ENCODE results near the gene CD82. TPM values are rescaled to one million over a fixed set of nuclear protein-coding genes. Genes with fewer than 3 reads are reported as not detected.

The CD82 gene
- total RNA-seq, 1 experiment from 2014 or later, result 4.5 TPM

- Histone ChIP-seq H3K9me3 (ENCODE audit: control insufficient read depth, low read depth, low read length) (no peaks in the 10 kb centered on the region), H3K79me2 (ENCODE audit: insufficient read depth, low read length) (no peaks in the 10 kb centered on the region), H2BK5ac (ENCODE audit: insufficient read length, low read length) (no peak overlapping the region), H3K27ac (ENCODE audit: insufficient read length, low read depth, low read length) (no peak overlapping the region), H4K20me1 (ENCODE audit: control insufficient read depth, insufficient read depth, insufficient read length) (no peaks in the 10 kb centered on the region), H3K23me2 (ENCODE audit: insufficient read length, low read depth, low read length, poor library complexity, severe bottlenecking) (no peaks in the 10 kb centered on the region), H2BK12ac (ENCODE audit: insufficient read length, low read depth, low read length) (no peak overlapping the region), H4K91ac (ENCODE audit: insufficient read length, low read depth, low read length) (no peak overlapping the region), H2BK15ac (ENCODE audit: low read depth, low read length) (no peak overlapping the region), H2BK20ac (ENCODE audit: low read depth, low read length, poor library complexity, severe bottlenecking) (no peak overlapping the region), H3K18ac (ENCODE audit: insufficient read length, low read depth, low read length) (no peak overlapping the region), H3K4ac (ENCODE audit: low read depth, low read length) (no peak overlapping the region), H2AK5ac (ENCODE audit: insufficient read length, low read length) (no peak overlapping the region), H3K27me3 (ENCODE audit: insufficient read depth, low read length) (no peaks in the 10 kb centered on the region), H3T11ph (ENCODE audit: low read length) (no peak overlapping the region), H3K56ac (ENCODE audit: insufficient read length, low read depth, low read length) (no peak overlapping the region), H4K5ac (ENCODE audit: insufficient read length, low read depth, low read length) (no peak overlapping the region), H4K8ac (replicated peaks; ENCODE audit: insufficient read length, low read depth, low read length) (no peak overlapping the region), H2BK120ac (ENCODE audit: low read depth, low read length, poor library complexity, severe bottlenecking) (no peak overlapping the region), H3K79me1 (ENCODE audit: insufficient read depth, low read depth, low read length, poor library complexity, severe bottlenecking) (no peaks in the 10 kb centered on the region), H3K23ac (ENCODE audit: insufficient read length, low read depth, low read length) (no peak overlapping the region), H3K14ac (ENCODE audit: insufficient read depth, low read length) (no peak overlapping the region), H3K9ac (ENCODE audit: extremely low read depth, insufficient read length, low read length) (no peak overlapping the region), H3K4me1 (ENCODE audit: insufficient read depth, low read length) (no peaks in the 10 kb centered on the region), H2AFZ (ENCODE audit: low read length) (no peak overlapping the region), H3K4me2 (ENCODE audit: insufficient read depth, insufficient read length, low read length) (no peak overlapping the region)
- DNase-seq, result no peak
- Mint-ChIP-seq H3K9me3 (peaks cover 8 to 17% of the 10 kb centered on the region in 2 experiments), H3K4me3 (no peak overlapping the region), H3K4me1 (peaks cover 10 to 12% of the 10 kb centered on the region in 2 experiments), H3K27ac (no peak overlapping the region), H3K36me3 (ENCODE audit: insufficient read depth in 1 of 3, low read depth in 3 of 3) (peaks cover 1 to 12% (median 9%) of the 10 kb centered on the region in 3 experiments; a peak in 6 of 7 replicates), H3K27me3 (ENCODE audit: low read depth) (peaks cover 18% of the 10 kb centered on the region)
- WGBS (ENCODE audit: extremely low coverage, insufficient read length, low lambda C conversion rate), result no CpG with 5 or more reads among the region's 7 CpGs
- TF ChIP-seq CTCF (conservative IDR thresholded peaks at IDR 0.05), result no peak
Measured at GRCh38 chr11:44661311-44661717, 95.9 kb downstream of the CD82 start.

Other genes with a start within 250 kb of the CD82 start
- 25.3 and 26.5 TPM in 2 replicates for gene TSPAN18, start 161.3 kb downstream of the CD82 start, total RNA-seq (2021)